Ovary (tissue), 3 donors: ENCODE results near the gene EPC2.

Experiments used
- CTCF ChIP-seq, 3 donors: fragments of 450-650 bp in 2 of 3; fragments of 200-600 bp in 1 of 3; IDR thresholded peaks; one replicate each; pipeline versions ENCODE4 v1.5.1 to v1.8.0; 2016 to 2022; ENCODE audit warnings: antibody characterized with exemption in 3 of 3, mild to moderate bottlenecking in 1 of 3
- EP300 ChIP-seq: sonication (generic); formaldehyde crosslinking; IDR thresholded peaks from one replicate; pipeline ENCODE4 v1.6.1; 2017; ENCODE audit warnings: antibody characterized with exemption
- POLR2A ChIP-seq: fragments of 450-650 bp; IDR thresholded peaks from one replicate; pipeline ENCODE4 v1.6.1; 2017; ENCODE audit warnings: antibody characterized with exemption, mild to moderate bottlenecking, moderate library complexity
- donor health status: DM: no; HTN: no; CAD: no.

GRCh38 chr2:148718039-148718438, 73.5 kb downstream of the EPC2 start:
- TF ChIP-seq CTCF (IDR thresholded peaks at IDR 0.05) (no peak), POLR2A (no peak), EP300 (no peak)
